ENCODE data around the gene GPATCH8.

DNA sequence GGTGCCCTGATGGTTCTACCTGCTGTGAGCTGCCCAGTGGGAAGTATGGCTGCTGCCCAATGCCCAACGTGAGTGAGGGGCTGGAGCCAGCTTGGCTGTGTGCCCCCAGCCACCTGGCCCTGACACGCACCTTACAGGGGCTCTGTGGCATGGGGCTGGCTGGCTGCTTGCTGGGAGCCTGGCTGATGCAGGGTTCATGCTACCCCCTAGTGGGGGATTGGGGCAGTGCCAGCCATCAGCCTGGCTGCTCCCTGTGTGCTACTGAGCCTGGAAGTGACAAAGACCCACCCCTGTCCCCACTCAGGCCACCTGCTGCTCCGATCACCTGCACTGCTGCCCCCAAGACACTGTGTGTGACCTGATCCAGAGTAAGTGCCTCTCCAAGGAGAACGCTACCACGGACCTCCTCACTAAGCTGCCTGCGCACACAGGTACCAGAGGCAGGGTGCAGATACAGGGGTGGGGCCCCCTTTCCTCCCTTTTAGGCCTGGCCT is 152.4 kb downstream of the GPATCH8 start:
- TF ChIP-seq, protein P1, sequence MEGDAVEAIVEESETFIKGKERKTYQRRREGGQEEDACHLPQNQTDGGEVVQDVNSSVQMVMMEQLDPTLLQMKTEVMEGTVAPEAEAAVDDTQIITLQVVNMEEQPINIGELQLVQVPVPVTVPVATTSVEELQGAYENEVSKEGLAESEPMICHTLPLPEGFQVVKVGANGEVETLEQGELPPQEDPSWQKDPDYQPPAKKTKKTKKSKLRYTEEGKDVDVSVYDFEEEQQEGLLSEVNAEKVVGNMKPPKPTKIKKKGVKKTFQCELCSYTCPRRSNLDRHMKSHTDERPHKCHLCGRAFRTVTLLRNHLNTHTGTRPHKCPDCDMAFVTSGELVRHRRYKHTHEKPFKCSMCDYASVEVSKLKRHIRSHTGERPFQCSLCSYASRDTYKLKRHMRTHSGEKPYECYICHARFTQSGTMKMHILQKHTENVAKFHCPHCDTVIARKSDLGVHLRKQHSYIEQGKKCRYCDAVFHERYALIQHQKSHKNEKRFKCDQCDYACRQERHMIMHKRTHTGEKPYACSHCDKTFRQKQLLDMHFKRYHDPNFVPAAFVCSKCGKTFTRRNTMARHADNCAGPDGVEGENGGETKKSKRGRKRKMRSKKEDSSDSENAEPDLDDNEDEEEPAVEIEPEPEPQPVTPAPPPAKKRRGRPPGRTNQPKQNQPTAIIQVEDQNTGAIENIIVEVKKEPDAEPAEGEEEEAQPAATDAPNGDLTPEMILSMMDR (IDR thresholded peaks at IDR 0.05): peak in 5 of 7 experiments; percentile 43 to 81 (median 66)
- TF ChIP-seq POLR2AphosphoS5 (IDR thresholded peaks at IDR 0.05): no peak
